Stimulated activated CD8-positive, alpha-beta memory T cell treated with anti-CD3 and anti-CD28 coated beads, Interleukin-12 subunit alpha, Interleukin-12 subunit beta, amount 100 ng/mL, for 4 hours (primary cell): ENCODE measurements around the gene HTR6.
"Not testable (repeated sequence)": the region's sequence is repeated elsewhere in the genome, so short reads cannot be mapped to it uniquely, and the experiment has no call there.

ENCODE experiments used
- DNase-seq: peaks from one replicate; pipeline ENCODE4 v3.0.0-alpha.2; 2020; ENCODE audit warnings: low read depth

HTR6 gene

GRCh38 chr1:19639228-19639627, 25.4 kb upstream of the HTR6 start:
- DNase-seq = not testable (repeated sequence)

GRCh38 chr1:19639999-19640362, 24.7 kb upstream of the HTR6 start:
- DNase-seq = no peak

GRCh38 chr1:19640363-19641316, 24.0 kb upstream of the HTR6 start:
- no peak for DNase-seq

DNA sequence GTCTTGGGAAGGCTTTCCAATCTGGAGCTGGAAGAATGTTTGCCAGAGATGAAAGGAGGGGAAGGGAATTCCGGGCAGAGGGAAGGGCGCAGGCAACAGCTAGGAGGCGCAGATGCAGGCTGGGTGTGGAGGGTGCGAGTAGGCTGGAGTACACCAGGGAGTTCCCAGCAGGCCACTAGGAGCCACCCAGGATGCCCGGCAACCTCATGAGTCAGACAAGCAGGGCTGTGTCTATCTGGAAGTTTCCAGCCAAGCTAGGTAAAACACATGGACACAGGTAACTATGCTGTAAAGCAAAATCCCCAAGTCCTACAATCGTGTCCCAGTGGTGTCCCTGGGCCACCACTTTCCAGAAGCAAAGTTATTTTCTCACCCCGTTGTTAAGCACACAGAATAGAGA, 21.6 kb upstream of the HTR6 start:
- no peak for DNase-seq

DNA sequence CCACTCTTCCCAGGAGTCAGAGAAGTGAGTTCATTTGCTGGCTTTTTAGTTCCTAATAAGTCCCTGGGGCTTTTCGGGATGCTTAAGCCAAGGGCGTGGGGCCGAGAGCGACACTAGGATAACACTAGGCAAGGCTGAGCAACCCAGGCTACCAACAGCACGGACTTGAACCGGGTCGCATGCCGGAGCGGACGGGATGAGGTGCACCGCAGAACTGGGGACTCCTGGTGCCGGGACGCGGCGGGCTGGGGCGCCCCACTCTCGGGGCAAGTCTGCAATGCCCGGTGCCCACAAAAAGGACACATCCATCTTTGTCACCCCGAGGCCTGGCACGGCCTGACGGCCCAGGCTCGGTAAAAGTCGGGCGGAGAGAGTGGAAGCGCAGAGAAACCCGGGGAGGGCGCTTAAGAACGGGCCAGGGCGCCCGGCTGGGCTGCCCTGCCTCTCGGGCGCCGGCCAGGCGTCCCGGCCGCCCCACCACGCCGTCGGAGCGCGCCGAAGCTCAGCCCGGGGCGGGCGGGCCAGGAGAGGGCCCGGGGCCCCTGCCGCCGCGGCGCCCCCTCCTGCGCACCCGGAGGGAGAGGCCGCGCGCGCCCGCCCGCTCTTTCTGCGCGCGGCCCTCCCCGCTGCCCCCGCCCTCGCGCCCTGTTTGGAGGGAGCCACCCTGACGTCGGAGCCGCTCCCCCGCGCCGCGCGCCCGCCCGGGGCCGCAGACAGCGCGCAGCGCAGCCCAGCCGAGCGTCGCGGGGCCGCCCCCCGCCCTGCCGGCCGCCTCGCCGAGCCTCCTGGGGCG, 20.9 kb upstream of the HTR6 start, which contains the start of gene NBL1:
Gene NBL1 (plus strand): TSS at position 710 of the 793 bp plus-strand sequence. CDS start 10,720 bp downstream, outside the sequence.
- DNase-seq = peak; percentile 68

DNA sequence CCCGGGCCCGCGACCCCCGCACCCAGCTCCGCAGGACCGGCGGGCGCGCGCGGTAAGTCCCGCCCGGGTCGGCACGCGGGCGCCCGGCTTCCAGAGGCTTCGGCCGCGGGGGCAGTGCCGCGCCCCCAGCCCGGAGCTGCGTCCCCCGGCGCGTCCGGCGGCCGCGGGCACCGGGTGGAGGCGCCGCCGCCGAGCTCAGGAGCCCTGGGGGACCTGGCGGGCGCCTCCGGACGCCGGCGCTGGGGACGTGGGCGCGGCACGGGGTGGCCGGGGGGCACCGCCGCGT, 20.3 kb upstream of the HTR6 start:
- no peak for DNase-seq

DNA sequence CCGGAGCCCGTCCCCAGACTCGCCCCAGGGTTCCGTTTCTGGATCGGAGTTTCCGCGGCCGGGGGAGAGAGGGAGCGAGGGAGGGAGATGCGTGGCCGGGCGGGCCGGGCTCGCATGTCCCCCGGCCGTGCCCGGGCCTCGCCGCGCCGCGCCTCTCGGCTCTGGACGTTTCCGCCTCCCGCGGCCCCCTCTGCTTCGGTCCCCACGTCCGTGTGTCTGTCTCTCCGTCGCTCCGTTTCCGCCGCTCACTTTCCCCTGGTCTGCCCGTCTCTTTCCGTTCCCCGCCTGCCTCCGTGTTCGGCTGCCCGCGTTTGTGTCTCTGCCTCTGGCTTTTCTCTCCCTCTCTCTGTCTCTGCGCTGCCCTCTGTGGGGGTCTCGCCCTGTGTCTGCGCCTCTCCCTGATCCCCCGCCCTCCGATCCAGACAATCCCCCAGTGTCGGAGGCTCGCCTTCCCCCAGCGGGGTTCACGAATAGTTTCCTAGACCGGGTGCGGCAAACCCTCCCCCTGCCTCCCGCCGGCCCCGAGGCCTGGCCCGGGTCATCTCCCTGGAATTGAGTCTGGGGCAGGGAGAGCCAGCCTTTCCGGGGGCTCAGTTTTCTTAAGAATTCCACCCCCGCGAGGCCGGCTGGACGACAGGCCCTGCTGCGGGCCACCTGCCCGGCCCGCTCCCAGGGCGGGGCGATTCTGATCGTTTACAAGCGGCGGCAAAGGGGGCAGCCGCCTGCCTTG, 19.8 kb upstream of the HTR6 start:
- DNase-seq = no peak

- no peak for DNase-seq
These were observed 19.0 kb upstream of the HTR6 start for GRCh38 chr1:19645411-19646251.

DNA sequence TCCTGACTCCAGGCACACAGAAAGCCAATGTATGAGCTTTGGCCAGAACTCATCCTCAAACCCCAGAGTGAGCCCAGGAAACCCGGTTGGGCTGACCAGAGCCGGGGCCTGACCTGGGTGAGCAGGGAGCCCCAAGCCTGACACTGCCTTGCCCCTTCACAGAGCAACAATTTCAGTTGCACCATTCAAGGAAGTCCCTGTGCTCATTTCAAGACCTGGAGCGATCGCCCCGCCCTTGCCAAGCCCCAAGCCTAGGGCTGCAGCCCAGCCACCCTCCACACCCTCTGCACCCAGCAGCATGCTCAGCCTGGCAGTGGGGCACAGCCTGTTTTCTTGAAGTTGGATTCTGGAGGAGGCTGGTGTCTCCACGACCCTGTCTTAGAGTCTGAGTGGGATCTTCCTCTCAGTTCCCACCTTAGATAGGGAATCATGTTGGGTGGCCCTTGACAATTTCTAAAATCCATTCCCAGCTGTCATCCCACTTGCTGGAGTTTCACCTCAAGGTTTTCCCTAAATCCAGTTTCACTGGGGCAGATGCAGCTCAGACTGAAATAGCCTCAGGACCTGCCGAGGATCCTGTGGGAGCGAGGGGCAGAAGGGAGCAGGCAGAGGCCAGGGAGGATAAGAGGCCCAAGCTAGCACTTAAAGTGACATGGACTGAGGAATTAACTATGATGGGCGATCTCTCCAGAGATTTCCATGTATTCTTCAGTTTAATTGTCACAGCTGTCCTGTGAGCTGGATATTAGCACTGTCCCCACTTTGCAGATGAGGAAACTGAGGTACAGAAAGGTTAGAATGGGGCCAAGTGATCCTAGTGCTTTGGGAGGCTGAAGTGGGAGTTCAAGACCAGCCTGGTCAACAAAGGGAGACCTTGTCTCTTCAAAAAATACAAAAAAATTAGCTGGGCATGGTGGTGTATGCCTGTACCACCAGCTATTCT, 18.0 kb upstream of the HTR6 start:
- no peak for DNase-seq

- DNase-seq = no peak
These were observed 17.0 kb upstream of the HTR6 start for GRCh38 chr1:19647643-19648042.

GRCh38 chr1:19648239-19648638, 16.4 kb upstream of the HTR6 start:
- DNase-seq = no peak

- DNase-seq = no peak
These were observed 16.0 kb upstream of the HTR6 start for GRCh38 chr1:19648689-19649088.

DNA sequence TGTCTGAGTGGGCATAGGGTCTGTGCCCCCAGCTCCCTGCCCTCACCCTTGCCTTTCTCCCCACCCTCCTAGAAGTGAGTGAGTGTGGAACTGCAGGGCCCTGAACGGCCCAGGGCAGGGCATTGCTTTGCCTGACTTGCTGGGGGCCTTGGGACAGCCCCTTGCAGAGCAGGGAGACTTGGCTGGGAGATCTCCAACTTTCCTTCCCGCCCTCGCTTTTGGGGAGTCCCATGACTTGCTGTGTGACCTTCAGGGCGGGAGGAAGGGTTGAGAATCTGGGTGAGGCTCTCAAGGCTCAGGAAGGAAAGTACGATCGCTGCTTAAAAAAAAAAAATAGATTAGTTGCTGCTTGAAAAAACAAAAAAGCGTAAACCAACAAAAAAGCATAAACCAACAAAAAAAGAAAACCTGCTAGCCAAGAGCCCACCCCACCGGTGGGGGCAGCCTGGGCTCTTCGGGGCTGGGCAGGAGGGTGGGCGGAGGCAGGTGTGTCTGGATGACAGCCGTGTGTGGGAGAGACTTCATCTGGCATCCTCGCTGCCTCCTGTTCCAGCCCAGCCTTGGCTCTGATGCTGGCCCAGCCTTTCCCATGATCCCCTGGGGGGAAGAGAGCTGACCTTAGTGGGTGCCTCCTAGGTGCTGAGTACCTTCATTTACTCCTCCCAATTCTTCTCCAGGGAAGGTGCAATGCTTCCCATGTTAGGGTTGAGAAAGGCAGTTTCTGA, 14.1 kb upstream of the HTR6 start:
- no peak for DNase-seq

- no peak for DNase-seq
These were observed 13.4 kb upstream of the HTR6 start for GRCh38 chr1:19651141-19651737.

DNA sequence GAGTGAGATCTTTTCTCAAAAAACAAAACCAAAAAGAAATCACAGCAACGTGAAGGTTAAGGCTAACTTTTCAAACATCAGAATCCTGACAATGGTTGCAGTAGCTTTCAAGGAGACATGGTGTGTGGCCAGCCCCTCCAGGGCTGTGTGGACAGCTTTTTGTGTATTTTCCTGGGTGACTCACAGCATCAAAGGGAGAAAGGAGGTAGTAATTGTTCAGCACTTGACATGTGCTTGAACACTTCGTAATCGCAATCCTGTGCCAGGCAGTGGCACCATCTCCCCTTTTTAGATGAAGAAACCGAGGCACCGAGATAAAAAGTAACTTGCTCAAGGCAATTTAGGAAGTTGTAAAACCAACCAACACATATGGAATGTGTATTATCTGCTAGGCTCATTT, 10.3 kb upstream of the HTR6 start:
- DNase-seq = no peak

DNA sequence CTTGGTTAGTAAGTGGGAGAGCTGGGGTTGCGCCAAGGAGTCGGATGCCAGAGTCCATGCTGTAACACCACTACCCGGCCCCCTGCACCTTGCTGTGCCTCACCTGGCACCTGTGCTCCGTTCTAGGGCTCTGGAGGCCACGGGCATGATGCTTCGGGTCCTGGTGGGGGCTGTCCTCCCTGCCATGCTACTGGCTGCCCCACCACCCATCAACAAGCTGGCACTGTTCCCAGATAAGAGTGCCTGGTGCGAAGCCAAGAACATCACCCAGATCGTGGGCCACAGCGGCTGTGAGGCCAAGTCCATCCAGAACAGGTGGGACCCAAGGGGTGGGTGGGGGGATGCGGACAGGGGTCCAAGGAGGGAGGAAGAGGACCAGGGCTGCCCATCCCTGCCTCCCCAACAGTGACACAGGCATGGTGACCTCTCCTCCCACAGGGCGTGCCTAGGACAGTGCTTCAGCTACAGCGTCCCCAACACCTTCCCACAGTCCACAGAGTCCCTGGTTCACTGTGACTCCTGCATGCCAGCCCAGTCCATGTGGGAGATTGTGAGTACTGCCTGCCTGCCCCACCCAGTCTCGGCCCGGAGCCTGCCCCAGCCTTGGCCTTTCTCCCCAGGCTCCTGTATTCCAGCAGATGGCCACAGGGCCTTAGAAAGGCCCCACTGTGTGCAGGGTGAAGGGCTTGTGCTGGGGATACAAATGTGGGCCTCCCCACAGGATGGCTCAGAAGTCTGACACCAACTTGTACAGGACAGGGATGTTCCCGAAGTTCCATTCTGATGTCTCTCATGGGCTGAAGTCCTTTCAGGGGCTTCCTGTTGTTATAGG, 9.6 kb upstream of the HTR6 start:
- no peak for DNase-seq

- DNase-seq = no peak
These were observed 9.0 kb upstream of the HTR6 start for GRCh38 chr1:19655718-19656080.

DNA sequence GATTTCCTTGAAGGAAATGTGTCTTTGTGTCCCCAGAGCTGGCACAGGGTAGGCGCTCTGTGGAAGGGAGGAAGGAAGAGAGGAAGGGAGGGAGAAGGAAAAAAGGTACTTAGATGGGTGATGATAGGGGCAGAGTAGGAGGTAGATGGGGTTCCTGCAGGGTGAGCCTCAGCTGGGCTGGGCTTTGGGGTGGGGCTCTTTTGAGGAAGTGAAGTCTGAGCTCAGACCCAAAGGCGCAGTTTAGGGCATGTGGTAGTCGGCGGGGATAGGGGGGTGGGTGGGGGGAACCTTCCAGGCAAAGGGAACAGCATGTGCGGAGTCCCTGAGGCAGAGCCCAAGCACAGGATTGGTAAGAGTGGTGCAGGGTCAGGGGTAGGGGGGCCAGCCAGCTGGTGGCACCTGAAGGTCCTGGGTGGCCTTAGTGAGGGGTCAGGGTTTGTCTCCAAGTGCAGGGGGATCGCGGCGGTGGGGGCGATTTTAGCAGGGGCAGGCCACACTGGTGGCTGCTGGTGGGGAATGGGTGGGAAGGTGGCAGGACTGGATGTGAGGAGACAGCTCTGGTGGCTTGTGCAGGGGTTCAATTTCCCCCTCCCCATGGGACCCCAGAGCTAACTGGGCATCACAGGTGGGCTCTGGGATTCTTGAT, 8.4 kb upstream of the HTR6 start:
- DNase-seq = no peak
